Measurements from ENCODE around the gene MBOAT1. TPM values are rescaled to one million over a fixed set of nuclear protein-coding genes. Genes with fewer than 3 reads are reported as not detected.

The MBOAT1 gene
- total RNA-seq, 1 experiment from 2014 or later = 9.9 TPM

DNA sequence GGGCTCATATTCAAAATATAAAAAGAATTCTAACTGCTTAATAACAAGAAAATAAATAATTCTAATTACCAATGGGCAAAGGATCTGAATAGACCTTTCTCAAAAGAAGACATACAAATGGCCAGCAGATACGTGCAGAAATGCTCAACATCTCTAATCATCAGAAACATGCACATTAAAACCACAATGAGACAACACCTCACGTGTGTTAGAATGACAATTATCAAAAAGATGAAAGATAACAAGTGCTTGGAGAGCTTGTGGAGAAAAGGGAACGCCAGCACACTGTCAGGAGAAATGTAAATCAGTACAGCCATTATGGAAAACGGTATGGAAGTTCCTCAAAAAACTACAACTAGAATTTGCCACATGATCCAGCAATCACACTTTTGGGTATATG lies 53.6 kb downstream of the MBOAT1 start:
- no peaks in the 10 kb centered on the region for H4K20me1 ChIP-seq (ENCODE audit: control insufficient read depth, insufficient read depth, insufficient read length)
- Mint-ChIP-seq H3K9me3 (0 out of 5 replicates have a peak, but pooled peaks cover 0 to 2% of the 10 kb centered on the region in 2 experiments), H3K4me1 (peaks cover 21 to 32% of the 10 kb centered on the region in 2 experiments), H3K27ac (no peak overlapping the region; a peak in 1 of 7 replicates), H3K27me3 (ENCODE audit: low read depth) (peaks cover 2% of the 10 kb centered on the region; the same call in 1 of the 2 replicates), H3K36me3 (ENCODE audit: insufficient read depth in 1 of 3, low read depth in 3 of 3) (no peaks in the 10 kb centered on the region; a peak in 1 of 7 replicates), H3K4me3 (no peak overlapping the region)
- no peaks in the 10 kb centered on the region for H3K9me3 ChIP-seq (ENCODE audit: control insufficient read depth, low read depth, low read length)
- H2BK5ac ChIP-seq (ENCODE audit: insufficient read length, low read length) = no peak overlapping the region
- peaks cover 9% of the 10 kb centered on the region; the same call in 1 of the 2 replicates for H3K4me1 ChIP-seq (ENCODE audit: insufficient read depth, low read length)
- no peak overlapping the region for H2AFZ ChIP-seq (ENCODE audit: low read length)
- H2BK12ac ChIP-seq (ENCODE audit: insufficient read length, low read depth, low read length) = no peak overlapping the region
- H3K79me1 ChIP-seq (ENCODE audit: insufficient read depth, low read depth, low read length, poor library complexity, severe bottlenecking) = peaks cover 3% of the 10 kb centered on the region
- H3K9ac ChIP-seq (ENCODE audit: extremely low read depth, insufficient read length, low read length) = no peak overlapping the region
- no peak overlapping the region for H2BK15ac ChIP-seq (ENCODE audit: low read depth, low read length)
- WGBS (ENCODE audit: extremely low coverage, insufficient read length, low lambda C conversion rate) = no CpG with 5 or more reads among the region's 4 CpGs
- H3K56ac ChIP-seq (ENCODE audit: insufficient read length, low read depth, low read length) = no peak overlapping the region
- H3K23me2 ChIP-seq (ENCODE audit: insufficient read length, low read depth, low read length, poor library complexity, severe bottlenecking) = no peaks in the 10 kb centered on the region
- H3K4ac ChIP-seq (ENCODE audit: low read depth, low read length) = no peak overlapping the region
- H3K4me2 ChIP-seq (ENCODE audit: insufficient read depth, insufficient read length, low read length) = no peak overlapping the region
- H3K79me2 ChIP-seq (ENCODE audit: insufficient read depth, low read length) = no peaks in the 10 kb centered on the region; the same call in 1 of the 2 replicates
- no peak for DNase-seq
- H3T11ph ChIP-seq (ENCODE audit: low read length) = no peak overlapping the region
- H3K14ac ChIP-seq (ENCODE audit: insufficient read depth, low read length) = no peak overlapping the region
- no peak overlapping the region for H2BK120ac ChIP-seq (ENCODE audit: low read depth, low read length, poor library complexity, severe bottlenecking)
- no peak overlapping the region for H3K18ac ChIP-seq (ENCODE audit: insufficient read length, low read depth, low read length)
- no peak overlapping the region for H4K5ac ChIP-seq (ENCODE audit: insufficient read length, low read depth, low read length)
- H3K27me3 ChIP-seq (ENCODE audit: insufficient read depth, low read length) = no peaks in the 10 kb centered on the region
- H4K8ac ChIP-seq (replicated peaks; ENCODE audit: insufficient read length, low read depth, low read length) = no peak overlapping the region
- H3K23ac ChIP-seq (ENCODE audit: insufficient read length, low read depth, low read length) = no peak overlapping the region
- TF ChIP-seq, protein P1, sequence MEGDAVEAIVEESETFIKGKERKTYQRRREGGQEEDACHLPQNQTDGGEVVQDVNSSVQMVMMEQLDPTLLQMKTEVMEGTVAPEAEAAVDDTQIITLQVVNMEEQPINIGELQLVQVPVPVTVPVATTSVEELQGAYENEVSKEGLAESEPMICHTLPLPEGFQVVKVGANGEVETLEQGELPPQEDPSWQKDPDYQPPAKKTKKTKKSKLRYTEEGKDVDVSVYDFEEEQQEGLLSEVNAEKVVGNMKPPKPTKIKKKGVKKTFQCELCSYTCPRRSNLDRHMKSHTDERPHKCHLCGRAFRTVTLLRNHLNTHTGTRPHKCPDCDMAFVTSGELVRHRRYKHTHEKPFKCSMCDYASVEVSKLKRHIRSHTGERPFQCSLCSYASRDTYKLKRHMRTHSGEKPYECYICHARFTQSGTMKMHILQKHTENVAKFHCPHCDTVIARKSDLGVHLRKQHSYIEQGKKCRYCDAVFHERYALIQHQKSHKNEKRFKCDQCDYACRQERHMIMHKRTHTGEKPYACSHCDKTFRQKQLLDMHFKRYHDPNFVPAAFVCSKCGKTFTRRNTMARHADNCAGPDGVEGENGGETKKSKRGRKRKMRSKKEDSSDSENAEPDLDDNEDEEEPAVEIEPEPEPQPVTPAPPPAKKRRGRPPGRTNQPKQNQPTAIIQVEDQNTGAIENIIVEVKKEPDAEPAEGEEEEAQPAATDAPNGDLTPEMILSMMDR (conservative IDR thresholded peaks at IDR 0.05) = no peak
- no peak overlapping the region for H2BK20ac ChIP-seq (ENCODE audit: low read depth, low read length, poor library complexity, severe bottlenecking)
- H3K27ac ChIP-seq (ENCODE audit: insufficient read length, low read depth, low read length) = no peak overlapping the region
- H2AK5ac ChIP-seq (ENCODE audit: insufficient read length, low read length) = no peak overlapping the region
- H4K91ac ChIP-seq (ENCODE audit: insufficient read length, low read depth, low read length) = no peak overlapping the region
